ENCODE results near the gene TUT4. TPM values are rescaled to one million over a fixed set of nuclear protein-coding genes. Genes with fewer than 3 reads are reported as not detected.

Gene TUT4
- total and polyA plus RNA-seq, 10 donors = 31.7 to 120 (median 79.2) TPM

GRCh38 chr1:52420713-52421112, 132.2 kb downstream of the TUT4 start:
- Histone ChIP-seq H3K27me3 (replicated peaks in 1 of 7) (no peaks in the 10 kb centered on the region), H3K36me3 (peaks cover 0 to 99% (median 55%) of the 10 kb centered on the region in 6 donors), H3K27ac (no peak overlapping the region), H3K9me3 (no peaks in the 10 kb centered on the region), H3K4me1 (peaks cover 6 to 29% (median 19%) of the 10 kb centered on the region in 6 donors), H3K4me3 (no peak overlapping the region)
- intact Hi-C loops (cut with DNase I; ENCODE audit: low total_unique reads) = no loop called here
- TF ChIP-seq POLR2AphosphoS5 (IDR thresholded peaks at IDR 0.05) = no peak
- no peak for TF ChIP-seq CTCF (IDR thresholded peaks at IDR 0.05 in 8 of 11, conservative IDR thresholded peaks at IDR 0.05 in 3 of 11)
- TF ChIP-seq POLR2A (IDR thresholded peaks at IDR 0.05) = no peak
- 94 to 100% (median 98%) methylated on average over 1 of the region's 1 CpG for WGBS, 5 donors
- no peak for DNase-seq

GRCh38 chr1:52416811-52417210, 136.1 kb downstream of the TUT4 start:
- intact Hi-C loops (cut with DNase I; ENCODE audit: low total_unique reads) = no loop called here
- TF ChIP-seq POLR2A (IDR thresholded peaks at IDR 0.05) = no peak
- no peak for TF ChIP-seq CTCF (IDR thresholded peaks at IDR 0.05 in 8 of 11, conservative IDR thresholded peaks at IDR 0.05 in 3 of 11)
- TF ChIP-seq POLR2AphosphoS5 (IDR thresholded peaks at IDR 0.05) = no peak
- Histone ChIP-seq H3K27ac (no peak overlapping the region), H3K4me3 (no peak overlapping the region), H3K9me3 (no peaks in the 10 kb centered on the region), H3K27me3 (replicated peaks in 1 of 7) (no peaks in the 10 kb centered on the region), H3K4me1 (no peaks in the 10 kb centered on the region), H3K36me3 (peaks cover 7 to 100% (median 86%) of the 10 kb centered on the region in 6 donors)
- 85 to 98% (median 89%) methylated on average over 2 of the region's 2 CpGs for WGBS, 5 donors
- no peak for DNase-seq

GRCh38 chr1:52414942-52415341, 137.9 kb downstream of the TUT4 start:
- H3K27me3 ChIP-seq (replicated peaks in 1 of 7) = no peaks in the 10 kb centered on the region
- no peak for DNase-seq
- H3K9me3 ChIP-seq = no peaks in the 10 kb centered on the region
- no peaks in the 10 kb centered on the region for H3K4me1 ChIP-seq
- TF ChIP-seq CTCF (IDR thresholded peaks at IDR 0.05 in 8 of 11, conservative IDR thresholded peaks at IDR 0.05 in 3 of 11) (no peak), POLR2AphosphoS5 (IDR thresholded peaks at IDR 0.05) (no peak), POLR2A (IDR thresholded peaks at IDR 0.05) (no peak)
- intact Hi-C loops (cut with DNase I; ENCODE audit: low total_unique reads) = no loop called here
- no peak overlapping the region for H3K27ac ChIP-seq
- peaks cover 11 to 100% (median 99%) of the 10 kb centered on the region in 6 donors for H3K36me3 ChIP-seq
- H3K4me3 ChIP-seq = no peak overlapping the region

- no peaks in the 10 kb centered on the region for H3K4me1 ChIP-seq
- 93 to 97% (median 96%) methylated on average over 10 of the region's 10 CpGs for WGBS, 5 donors
- TF ChIP-seq CTCF (IDR thresholded peaks at IDR 0.05 in 8 of 11, conservative IDR thresholded peaks at IDR 0.05 in 3 of 11) (no peak), POLR2AphosphoS5 (IDR thresholded peaks at IDR 0.05) (no peak), POLR2A (IDR thresholded peaks at IDR 0.05) (no peak)
- H3K4me3 ChIP-seq = no peak overlapping the region
- intact Hi-C loops (cut with DNase I; ENCODE audit: low total_unique reads) = no loop called here
- H3K27ac ChIP-seq = no peak overlapping the region
- peaks cover 14 to 100% (median 99%) of the 10 kb centered on the region in 6 donors for H3K36me3 ChIP-seq
- DNase-seq = no peak
- H3K9me3 ChIP-seq = no peaks in the 10 kb centered on the region
- H3K27me3 ChIP-seq (replicated peaks in 1 of 7) = no peaks in the 10 kb centered on the region
Observed at GRCh38 chr1:52413410-52413989, 139.4 kb downstream of the TUT4 start.
